Keratinocyte (primary cell): ENCODE data around the gene IFT172. TPM values are rescaled to one million over a fixed set of nuclear protein-coding genes. Genes with fewer than 3 reads are reported as not detected.

Experiments
- DNase-seq: peaks from one replicate; pipeline ENCODE4 v3.0.0-alpha.2; 2011; ENCODE audit warnings: low read depth, missing footprints, low spot score
- FAIRE-seq: peaks from 2 replicates; lab custom pipeline; 2011; peaks lifted over from hg19 to GRCh38; lab: Jason Lieb, UNC
- H2AFZ ChIP-seq: 2 replicates; pipeline ENCODE4 v1.6.0; 2012; ENCODE audit warnings: low read length, control low read depth, inconsistent platforms; ENCODE audit not compliant: control insufficient read depth
- H3K27ac ChIP-seq: 2 replicates; pipeline ENCODE4 v1.5.1; 2011; ENCODE audit warnings: low read length; ENCODE audit not compliant: control insufficient read depth, insufficient read depth
- H3K27me3 ChIP-seq: 3 replicates; pipeline ENCODE4 v1.6.0; 2011; ENCODE audit warnings: low read length; ENCODE audit not compliant: control insufficient read depth, insufficient read depth; ENCODE audit errors: extremely low read depth
- H3K36me3 ChIP-seq, 2 experiments: 2 replicates in 1 of 2; 3 replicates in 1 of 2; pipeline ENCODE4 v1.5.1; 2011; ENCODE audit warnings: low read length in 2 of 2, mild to moderate bottlenecking in 1 of 2; ENCODE audit not compliant: control insufficient read depth in 2 of 2, insufficient read depth in 2 of 2; ENCODE audit errors: extremely low read depth in 1 of 2
- H3K4me1 ChIP-seq: 3 replicates; pipeline ENCODE4 v1.5.1; 2011; ENCODE audit warnings: low read length; ENCODE audit not compliant: control insufficient read depth, insufficient read depth; ENCODE audit errors: extremely low read depth
- H3K4me2 ChIP-seq: 3 replicates; pipeline ENCODE4 v1.6.0; 2011; ENCODE audit warnings: low read depth, low read length; ENCODE audit not compliant: control insufficient read depth, insufficient read depth; ENCODE audit errors: extremely low read depth
- H3K4me3 ChIP-seq, 3 experiments: fragments of 200-600 bp in 1 of 3; sonication (generic) in 1 of 3; 2 replicates in 2 of 3; 3 replicates in 1 of 3; pipeline ENCODE4 v1.5.1; 2011 to 2016; ENCODE audit warnings: low read length in 3 of 3, mild to moderate bottlenecking in 3 of 3, control low read depth in 2 of 3, inconsistent platforms in 1 of 3, low read depth in 1 of 3, mixed read lengths in 1 of 3, mixed run types in 1 of 3, moderate library complexity in 1 of 3; ENCODE audit not compliant: control insufficient read depth in 2 of 3, insufficient read depth in 2 of 3; ENCODE audit errors: extremely low read depth in 1 of 3
- H3K79me2 ChIP-seq: 2 replicates; pipeline ENCODE4 v1.6.0; 2012; ENCODE audit warnings: low read length; ENCODE audit not compliant: control insufficient read depth, insufficient read depth
- H3K9ac ChIP-seq: 3 replicates; pipeline ENCODE4 v1.6.0; 2011; ENCODE audit warnings: low read length; ENCODE audit not compliant: control insufficient read depth, insufficient read depth; ENCODE audit errors: extremely low read depth
- H3K9me1 ChIP-seq: 3 replicates; pipeline ENCODE4 v1.6.0; 2011; ENCODE audit warnings: low read length; ENCODE audit not compliant: control insufficient read depth, insufficient read depth; ENCODE audit errors: extremely low read depth
- H3K9me3 ChIP-seq: 2 replicates; pipeline ENCODE4 v1.5.1; 2012; ENCODE audit warnings: low read depth, low read length; ENCODE audit not compliant: control insufficient read depth
- H4K20me1 ChIP-seq: 3 replicates; pipeline ENCODE4 v1.6.0; 2011; ENCODE audit warnings: low read length; ENCODE audit not compliant: control insufficient read depth, insufficient read depth; ENCODE audit errors: extremely low read depth
- EZH2 ChIP-seq: IDR thresholded peaks from one replicate; pipeline ENCODE4 v1.6.1; 2012; ENCODE audit warnings: inconsistent platforms, mild to moderate bottlenecking, low read length, moderate library complexity
- dilution Hi-C: fragments of 300-500 bp; cut with MboI; formaldehyde crosslinking; loops from one replicate; pipeline ENCODE4 v1.7.0; 2020; ENCODE audit warnings: low sequenced_read_pairs; ENCODE audit not compliant: extremely low pct_ligation_motif_present
- polyA plus RNA-seq, 5 experiments: library from polyadenylated mRNA; depleted of rRNA in 3 of 5; stranded (reverse) in 3 of 5; stranded (forward) in 1 of 5; unstranded in 1 of 5; fragments of >200 nt; gene quantifications; 1 replicate in 1 of 5; 2 replicates in 3 of 5; 3 replicates in 1 of 5; pipeline versions ENCODE4 v1.2.1 to v1.2.3, GENCODE V29; 2011 to 2012; ENCODE audit warnings: missing spikeins in 2 of 5, low read depth in 1 of 5, low replicate concordance in 1 of 5
- TF ChIP-seq, protein P1 (sequence below), 3 experiments: IDR thresholded peaks in 1 of 3; conservative IDR thresholded peaks in 1 of 3; optimal IDR thresholded peaks in 1 of 3; 2 replicates in 2 of 3; 3 replicates in 1 of 3; pipeline versions ENCODE3 to v1.5.1; 2011; ENCODE audit warnings: low read length in 3 of 3, mild to moderate bottlenecking in 3 of 3, moderate library complexity in 2 of 3, control low read depth in 1 of 3, inconsistent platforms in 1 of 3; ENCODE audit not compliant: insufficient read depth in 2 of 3; ENCODE audit errors: extremely low read depth in 1 of 3

Gene IFT172
- polyA plus RNA-seq, 1 donor (not counting 4 experiments of a cell fraction or from before 2014, with no cell fraction given), result 12.7 TPM

DNA sequence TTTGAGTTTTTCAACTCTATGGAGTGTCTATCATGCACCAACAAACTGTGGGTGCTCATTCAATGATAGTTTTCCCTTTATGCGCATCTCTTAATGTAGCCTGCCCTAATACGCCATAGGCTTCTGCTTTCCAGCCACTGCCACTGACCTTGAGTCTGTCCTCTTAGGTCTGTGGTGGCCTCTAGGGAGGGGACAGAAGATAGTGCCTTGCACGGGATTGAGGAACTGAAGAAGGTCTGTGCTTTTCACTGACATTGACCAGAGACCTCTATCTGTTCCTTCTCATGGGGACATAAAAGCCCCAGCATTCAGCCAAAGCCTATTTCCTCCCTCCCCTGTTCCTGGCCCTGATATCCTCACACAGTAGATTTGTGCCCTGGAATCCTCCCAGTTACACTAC is 9.4 kb upstream of the IFT172 start:
- H3K36me3 ChIP-seq, result no peaks in the 10 kb centered on the region
- FAIRE-seq (no peak), DNase-seq (no peak)
- peaks cover 12% of the 10 kb centered on the region for H3K4me1 ChIP-seq
- dilution Hi-C loops, result no loop called here
- H3K9me3 ChIP-seq, result no peaks in the 10 kb centered on the region
- H3K4me3 ChIP-seq, result no peak overlapping the region
- TF ChIP-seq, protein P1, sequence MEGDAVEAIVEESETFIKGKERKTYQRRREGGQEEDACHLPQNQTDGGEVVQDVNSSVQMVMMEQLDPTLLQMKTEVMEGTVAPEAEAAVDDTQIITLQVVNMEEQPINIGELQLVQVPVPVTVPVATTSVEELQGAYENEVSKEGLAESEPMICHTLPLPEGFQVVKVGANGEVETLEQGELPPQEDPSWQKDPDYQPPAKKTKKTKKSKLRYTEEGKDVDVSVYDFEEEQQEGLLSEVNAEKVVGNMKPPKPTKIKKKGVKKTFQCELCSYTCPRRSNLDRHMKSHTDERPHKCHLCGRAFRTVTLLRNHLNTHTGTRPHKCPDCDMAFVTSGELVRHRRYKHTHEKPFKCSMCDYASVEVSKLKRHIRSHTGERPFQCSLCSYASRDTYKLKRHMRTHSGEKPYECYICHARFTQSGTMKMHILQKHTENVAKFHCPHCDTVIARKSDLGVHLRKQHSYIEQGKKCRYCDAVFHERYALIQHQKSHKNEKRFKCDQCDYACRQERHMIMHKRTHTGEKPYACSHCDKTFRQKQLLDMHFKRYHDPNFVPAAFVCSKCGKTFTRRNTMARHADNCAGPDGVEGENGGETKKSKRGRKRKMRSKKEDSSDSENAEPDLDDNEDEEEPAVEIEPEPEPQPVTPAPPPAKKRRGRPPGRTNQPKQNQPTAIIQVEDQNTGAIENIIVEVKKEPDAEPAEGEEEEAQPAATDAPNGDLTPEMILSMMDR (optimal IDR thresholded peaks at IDR 0.05 in 1 of 3, IDR thresholded peaks at IDR 0.05 in 1 of 3, conservative IDR thresholded peaks at IDR 0.05 in 1 of 3; ENCODE audit: extremely low read depth in 1 of 3, insufficient read depth in 2 of 3, low read length in 3 of 3), result no peak
- TF ChIP-seq EZH2, result no peak
- no peak overlapping the region for H3K27ac ChIP-seq
- no peaks in the 10 kb centered on the region for H3K9me1 ChIP-seq
- no peak overlapping the region for H3K4me2 ChIP-seq
- H2AFZ ChIP-seq, result no peak overlapping the region
- no peaks in the 10 kb centered on the region for H3K79me2 ChIP-seq
- no peaks in the 10 kb centered on the region for H4K20me1 ChIP-seq
- no peak overlapping the region for H3K9ac ChIP-seq
- H3K27me3 ChIP-seq, result no peaks in the 10 kb centered on the region

DNA sequence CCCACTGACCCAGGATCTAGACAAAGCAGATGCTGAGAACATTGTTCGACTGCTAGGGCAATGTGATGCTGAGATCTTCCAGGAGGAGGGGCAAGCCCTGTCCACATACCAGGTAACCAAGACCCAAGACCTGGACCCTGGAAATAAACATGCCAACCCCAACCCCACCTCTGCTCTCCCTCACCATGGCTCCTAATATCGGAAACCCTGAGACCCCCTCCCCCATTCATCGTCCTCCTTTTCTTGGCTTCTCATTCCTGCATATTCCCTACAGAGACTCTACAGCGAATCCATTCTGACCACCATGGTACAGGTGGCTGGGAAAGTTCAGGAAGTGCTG is 7.7 kb upstream of the IFT172 start:
- Histone ChIP-seq H4K20me1 (no peaks in the 10 kb centered on the region), H2AFZ (no peak overlapping the region), H3K9me3 (no peaks in the 10 kb centered on the region), H3K4me3 (no peak overlapping the region), H3K27ac (no peak overlapping the region), H3K79me2 (no peaks in the 10 kb centered on the region), H3K4me2 (no peak overlapping the region), H3K9ac (no peak overlapping the region), H3K4me1 (peaks cover 12% of the 10 kb centered on the region), H3K9me1 (no peaks in the 10 kb centered on the region), H3K27me3 (no peaks in the 10 kb centered on the region), H3K36me3 (no peaks in the 10 kb centered on the region)
- dilution Hi-C loops, result no loop called here
- DNase-seq (no peak), FAIRE-seq (no peak)
- TF ChIP-seq, protein P1 (optimal IDR thresholded peaks at IDR 0.05 in 1 of 3, IDR thresholded peaks at IDR 0.05 in 1 of 3, conservative IDR thresholded peaks at IDR 0.05 in 1 of 3; ENCODE audit: extremely low read depth in 1 of 3, insufficient read depth in 2 of 3, low read length in 3 of 3), result no peak
- no peak for TF ChIP-seq EZH2
